K562 (cell line): ENCODE data around the gene UBN2. TPM values are rescaled to one million over a fixed set of nuclear protein-coding genes. Genes with fewer than 3 reads are reported as not detected.

ENCODE experiments used
- CTCFL ChIP-seq: IDR thresholded peaks from 2 replicates; pipeline ENCODE4 v1.6.1; 2011; ENCODE audit warnings: borderline replicate concordance, low read depth, mild to moderate bottlenecking, moderate library complexity, low read length; ENCODE audit not compliant: insufficient read depth, poor library complexity, severe bottlenecking
- DMBX1 ChIP-seq: fragments of 250-450 bp; sonication (Bioruptor Pico); IDR thresholded peaks from 2 replicates; pipeline ENCODE4 v1.8.0; 2022; ENCODE audit warnings: inconsistent platforms, mild to moderate bottlenecking, moderate library complexity, borderline replicate concordance
- FOXO4 ChIP-seq: fragments of 450-650 bp; formaldehyde crosslinking; IDR thresholded peaks from 2 replicates; pipeline ENCODE4 v1.4.0; 2020; ENCODE audit warnings: mild to moderate bottlenecking, moderate library complexity
- GMEB1 ChIP-seq: fragments of 250-450 bp; sonication (Bioruptor Pico); IDR thresholded peaks from 2 replicates; pipeline ENCODE4 v1.4.0; 2020; ENCODE audit warnings: mild to moderate bottlenecking
- GTF2B ChIP-seq: IDR thresholded peaks from 2 replicates; pipeline ENCODE4 v1.6.1; 2011; ENCODE audit not compliant: insufficient read length; ENCODE audit errors: extremely low read depth
- IFI16 ChIP-seq: fragments of 250-450 bp; sonication (Bioruptor Pico); IDR thresholded peaks from 2 replicates; pipeline ENCODE4 v2.1.2; 2022; ENCODE audit warnings: mild to moderate bottlenecking, inconsistent platforms
- KDM2B ChIP-seq: fragments of 250-450 bp; sonication (Bioruptor Pico); IDR thresholded peaks from 2 replicates; pipeline ENCODE4 v1.8.0; 2021; ENCODE audit warnings: mild to moderate bottlenecking, moderate library complexity
- KLF16 ChIP-seq: IDR thresholded peaks from 2 replicates; pipeline ENCODE4 v1.6.1; 2016; ENCODE audit warnings: antibody characterized with exemption
- MEF2D ChIP-seq: conservative IDR thresholded peaks from 2 replicates; pipeline ENCODE4 v1.6.1; 2016; ENCODE audit warnings: low read depth, missing genetic modification characterization, missing compliant biosample characterization
- MNT ChIP-seq, 2 experiments: fragments of 450-650 bp; conservative IDR thresholded peaks; 2 replicates each; pipeline ENCODE4 v1.6.1; 2017; ENCODE audit warnings: mild to moderate bottlenecking in 2 of 2, moderate library complexity in 2 of 2
- NR2F6 ChIP-seq: fragments of 450-650 bp; formaldehyde crosslinking; IDR thresholded peaks from 2 replicates; pipeline ENCODE4 v1.4.0; 2020; ENCODE audit warnings: mild to moderate bottlenecking
- NR4A1 ChIP-seq, 2 experiments: fragments of 250-450 bp in 1 of 2; fragments of 450-650 bp in 1 of 2; sonication (Bioruptor Pico) in 1 of 2; IDR thresholded peaks; 2 replicates each; pipeline versions ENCODE4 v1.4.0 to v1.6.1; 2016 to 2020; ENCODE audit warnings: mild to moderate bottlenecking in 2 of 2, missing compliant biosample characterization in 1 of 2, missing genetic modification characterization in 1 of 2, moderate library complexity in 1 of 2
- RHOXF2B ChIP-seq: fragments of 250-450 bp; sonication (Bioruptor Pico); conservative IDR thresholded peaks from 2 replicates; pipeline ENCODE4 v1.5.1; 2021
- SNIP1 ChIP-seq: fragments of 450-650 bp; IDR thresholded peaks from 2 replicates; pipeline ENCODE4 v1.7.1; 2017; ENCODE audit warnings: low read depth, mild to moderate bottlenecking
- THAP12 ChIP-seq: fragments of 250-450 bp; sonication (Bioruptor Pico); IDR thresholded peaks from 2 replicates; pipeline ENCODE4 v1.9.0; 2021; ENCODE audit warnings: mild to moderate bottlenecking, inconsistent platforms
- YY1 ChIP-seq, 3 experiments: IDR thresholded peaks; 2 replicates each; pipeline ENCODE4 v1.6.1; 2011; ENCODE audit warnings: low read length in 2 of 3, mild to moderate bottlenecking in 2 of 3, moderate library complexity in 2 of 3, borderline replicate concordance in 1 of 3, control low read depth in 1 of 3, low read depth in 1 of 3; ENCODE audit not compliant: insufficient read depth in 3 of 3, insufficient replicate concordance in 2 of 3, control insufficient read depth in 1 of 3, insufficient read length in 1 of 3; ENCODE audit errors: extremely low read depth in 1 of 3
- ZEB2 ChIP-seq: fragments of 450-650 bp; IDR thresholded peaks from 2 replicates; pipeline ENCODE4 v1.6.1; 2016
- ZNF785 ChIP-seq: fragments of 250-450 bp; sonication (Bioruptor Pico); IDR thresholded peaks from 2 replicates; pipeline ENCODE4 v1.4.0; 2020; ENCODE audit warnings: mild to moderate bottlenecking
- polyA plus RNA-seq, 8 experiments: library from polyadenylated mRNA; depleted of rRNA in 4 of 8; stranded (reverse) in 5 of 8; unstranded in 3 of 8; fragments of >200 nt; fragmentation: Nextera tagmentation in 2 of 8; fragmentation: Illumina TruSeq in 1 of 8; extraction: Ambion mirVana in 2 of 8; extraction: Trizol in 1 of 8; gene quantifications; 2 replicates each; pipeline versions ENCODE4 v1.2.1 to v1.2.3, GENCODE V29; 2011 to 2014; ENCODE audit warnings: inconsistent platforms in 1 of 8, missing spikeins in 1 of 8
- total RNA-seq, 7 experiments: library from RNA; depleted of rRNA in 6 of 7; stranded (reverse); fragments of >200 nt in 6 of 7; fragmentation: Illumina TruSeq in 2 of 7; extraction: Trizol in 2 of 7; gene quantifications; 2 replicates each; pipeline versions ENCODE4 v1.2.1 to v1.2.3, GENCODE V29; 2011 to 2021; ENCODE audit warnings: low replicate concordance in 1 of 7

Gene UBN2
- total and polyA plus RNA-seq, 9 of the 15 experiments (the other 6 are each of a cell fraction or from before 2014, with no cell fraction given): 1.2 to 19.5 (median 9.9) TPM

- TF ChIP-seq GMEB1 (CRISPR knock-in tag): no peak
- no peak for TF ChIP-seq FOXO4 (CRISPR knock-in tag)
- TF ChIP-seq MNT (conservative IDR thresholded peaks at IDR 0.05): no peak
- no peak; the same call in 1 of the 2 replicates for TF ChIP-seq MEF2D (tag)
- TF ChIP-seq IFI16 (CRISPR knock-in tag): no peak
- no peak for TF ChIP-seq KDM2B (CRISPR knock-in tag)
- no peak for TF ChIP-seq ZEB2
- no peak for TF ChIP-seq ZNF785 (CRISPR knock-in tag)
- TF ChIP-seq DMBX1 (CRISPR knock-in tag): no peak
- no peak for TF ChIP-seq THAP12 (CRISPR knock-in tag)
- no peak for TF ChIP-seq RHOXF2B (CRISPR knock-in tag)
- TF ChIP-seq CTCFL: no peak
- peak; percentile 24; the same call in 1 of the 2 replicates for TF ChIP-seq SNIP1
- TF ChIP-seq NR2F6: no peak
- no peak for TF ChIP-seq NR4A1 (CRISPR knock-in tag; IDR thresholded peaks at IDR 0.05)
- TF ChIP-seq NR4A1 (tag; IDR thresholded peaks at IDR 0.05): no peak
- TF ChIP-seq KLF16: no peak
- TF ChIP-seq GTF2B: no peak
- TF ChIP-seq YY1 (IDR thresholded peaks at IDR 0.05; ENCODE audit: borderline replicate concordance in 1 of 3, control insufficient read depth in 1 of 3, extremely low read depth in 1 of 3, insufficient read depth in 3 of 3, insufficient read length in 1 of 3, insufficient replicate concordance in 2 of 3, low read depth in 1 of 3, low read length in 2 of 3): no peak
These were observed 109.7 kb downstream of the UBN2 start (continued) for GRCh38 chr7:139340808-139341057.
